Hematopoietic multipotent progenitor cell treated with erythropoietin and hydrocortisone succinate and interleukin-3 and kit ligand, for 8 days (in vitro differentiated cells): Measurements from ENCODE around the gene WFDC5.
"Not testable (repeated sequence)": the region's sequence is repeated elsewhere in the genome, so short reads cannot be mapped to it uniquely, and the experiment has no call there.

Experiments used
- DNase-seq: peaks from one replicate; pipeline ENCODE4 v3.0.0-alpha.2; 2015

The WFDC5 gene, protein sequence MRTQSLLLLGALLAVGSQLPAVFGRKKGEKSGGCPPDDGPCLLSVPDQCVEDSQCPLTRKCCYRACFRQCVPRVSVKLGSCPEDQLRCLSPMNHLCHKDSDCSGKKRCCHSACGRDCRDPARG

DNA sequence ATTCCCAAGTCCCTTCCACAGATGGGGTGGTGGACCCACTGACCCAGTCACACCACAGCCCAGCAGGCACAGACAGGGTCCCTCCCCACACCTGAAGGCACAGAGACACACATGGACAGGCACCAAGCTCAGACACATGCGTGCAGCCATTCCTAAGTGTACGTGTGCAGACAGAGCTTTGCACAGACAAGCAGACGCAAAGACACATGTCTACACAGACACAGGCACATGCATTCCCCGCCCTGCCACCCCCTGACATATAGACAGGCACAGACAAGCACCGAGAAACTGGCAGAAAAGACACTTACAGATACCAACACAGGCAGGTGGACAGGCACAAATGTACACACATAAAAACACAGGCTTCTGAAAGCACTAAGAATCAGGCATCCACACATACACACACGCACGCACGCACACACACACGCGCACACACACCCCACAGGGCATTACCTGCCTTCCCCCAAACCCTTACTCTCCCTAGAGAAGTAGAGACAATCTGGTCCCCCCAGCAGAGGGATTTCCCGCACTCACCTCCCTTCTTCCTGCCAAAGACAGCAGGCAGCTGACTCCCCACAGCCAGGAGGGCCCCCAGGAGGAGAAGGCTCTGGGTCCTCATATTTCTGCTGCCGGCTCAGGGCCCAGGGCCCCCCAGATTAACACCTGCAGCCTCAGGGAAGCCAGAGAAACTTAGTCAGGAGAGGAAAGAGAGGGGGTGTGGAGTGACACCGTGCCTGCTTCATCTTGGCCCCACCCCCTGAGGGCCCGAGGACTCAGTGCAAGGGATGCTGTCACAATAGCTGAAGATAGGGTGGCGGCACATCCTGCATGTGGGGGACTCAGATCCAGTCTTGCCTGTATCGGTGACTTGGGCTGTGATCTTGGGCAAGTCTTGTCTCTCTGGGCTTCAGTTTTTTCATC is at the start of gene WFDC5:
TSS of gene WFDC5 (minus strand) at position 710 of the 921 bp plus-strand sequence. CDS start at position 619, 91 bp downstream.
- no peak for DNase-seq

DNA sequence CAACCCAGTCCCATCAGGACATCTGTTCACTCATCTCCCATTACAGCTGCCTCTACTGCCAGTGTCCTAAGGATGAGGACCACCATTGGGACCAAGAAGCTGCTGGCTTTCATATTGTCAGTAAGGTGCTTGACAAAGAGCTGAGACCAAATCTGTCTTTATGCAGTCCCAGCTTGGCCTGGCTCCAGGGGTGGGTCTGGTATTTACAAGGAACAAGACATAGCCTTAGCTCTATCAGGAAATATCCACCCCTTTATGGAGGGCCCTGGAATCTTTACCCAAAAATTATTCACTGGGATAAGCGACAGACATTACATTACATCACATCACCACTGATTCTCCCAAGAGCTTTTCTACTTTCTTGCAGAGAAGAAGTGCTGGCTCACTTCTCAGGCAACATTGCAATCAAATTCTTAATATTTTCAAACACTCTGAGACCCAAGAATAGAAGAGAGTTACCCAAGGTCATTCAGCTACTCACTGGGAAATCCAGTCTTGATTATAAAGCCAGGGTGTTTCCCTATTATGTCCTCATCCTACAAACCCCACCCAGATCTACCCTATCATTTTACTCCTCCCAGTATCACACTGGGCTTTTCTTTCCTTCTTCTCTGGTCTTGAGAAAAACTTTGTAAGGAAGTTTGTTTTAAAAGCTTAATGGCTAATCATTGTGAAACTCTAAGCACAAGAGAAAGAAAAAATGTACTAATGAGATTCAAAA is 48.3 kb upstream of the WFDC5 start:
- DNase-seq: no peak

DNA sequence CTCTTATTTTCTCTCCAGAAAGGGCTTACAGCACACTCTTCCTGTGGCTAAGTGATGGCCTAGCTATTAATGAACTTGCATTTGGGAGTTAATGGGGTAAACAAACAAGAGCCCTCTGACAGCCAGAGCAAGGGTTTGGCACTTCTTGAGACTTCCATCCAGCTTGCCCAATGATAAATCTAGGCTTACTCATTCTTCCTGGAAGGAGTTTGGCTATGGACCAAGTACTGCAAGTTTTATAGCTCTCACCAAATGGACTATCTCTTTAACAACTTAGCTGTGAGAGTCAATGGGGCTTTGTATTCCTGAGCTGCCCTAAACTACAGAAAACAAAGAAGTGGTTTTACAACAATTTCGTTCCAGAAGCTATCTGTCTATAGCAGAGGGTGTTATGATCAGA is 43.0 kb upstream of the WFDC5 start:
- DNase-seq: no peak

DNA sequence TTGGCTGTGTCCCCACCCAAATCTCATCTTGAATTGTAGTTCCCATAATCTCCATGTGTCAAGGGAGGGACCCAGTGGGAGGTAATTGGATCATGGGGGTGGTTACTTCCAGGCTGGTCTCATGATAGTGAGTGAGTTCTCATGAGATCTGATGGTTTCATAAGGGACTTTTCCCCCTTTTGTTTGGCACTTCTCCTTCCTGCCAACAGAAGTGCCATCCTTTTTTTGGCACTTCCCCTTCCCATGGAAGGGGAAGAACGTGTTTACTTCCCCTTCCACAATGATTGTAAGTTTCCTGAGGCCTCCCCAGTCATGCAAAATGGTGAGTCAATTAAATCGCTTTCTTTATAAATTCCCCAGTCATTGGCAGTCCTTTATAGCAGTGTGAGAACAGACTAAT is 41.7 kb upstream of the WFDC5 start:
- no peak for DNase-seq

DNA sequence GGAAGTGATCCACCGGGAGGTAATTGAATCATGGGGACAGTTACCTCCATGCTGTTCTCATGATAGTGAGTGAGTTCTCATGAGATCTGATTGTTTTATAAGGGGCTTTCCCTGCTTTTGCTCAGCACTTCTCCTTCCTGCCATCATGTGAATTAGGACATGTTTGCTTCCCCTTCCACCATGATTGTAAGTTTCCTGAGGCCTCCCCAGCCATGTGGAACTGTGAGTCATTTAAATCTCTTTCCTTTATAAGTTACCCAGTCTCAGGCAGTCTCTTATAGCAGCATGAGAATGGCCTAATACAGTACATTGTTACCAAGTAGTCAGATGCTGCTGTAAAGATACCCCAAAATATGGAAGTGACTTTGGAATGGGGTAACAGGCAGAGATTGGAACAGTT is 39.8 kb upstream of the WFDC5 start:
- not testable (repeated sequence) for DNase-seq

DNA sequence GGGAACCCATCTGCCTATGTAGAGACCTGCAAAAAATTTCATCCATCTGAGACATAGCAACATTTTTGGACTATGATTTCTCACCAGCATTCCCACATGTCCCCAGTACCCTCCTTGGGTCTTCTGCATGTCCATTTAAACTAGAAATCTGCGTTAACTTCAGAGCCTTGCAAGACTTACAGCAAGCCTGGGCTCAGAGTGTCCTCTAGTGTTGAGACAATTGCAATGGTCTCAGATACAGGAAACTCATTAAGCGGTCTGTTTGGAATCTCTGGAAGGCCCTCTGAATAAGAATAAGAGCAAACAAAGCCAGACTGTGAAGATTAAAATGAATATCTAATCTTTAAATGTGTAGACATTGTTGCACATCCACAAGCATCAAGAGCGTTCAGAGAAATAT is 39.2 kb upstream of the WFDC5 start:
- DNase-seq: no peak

DNA sequence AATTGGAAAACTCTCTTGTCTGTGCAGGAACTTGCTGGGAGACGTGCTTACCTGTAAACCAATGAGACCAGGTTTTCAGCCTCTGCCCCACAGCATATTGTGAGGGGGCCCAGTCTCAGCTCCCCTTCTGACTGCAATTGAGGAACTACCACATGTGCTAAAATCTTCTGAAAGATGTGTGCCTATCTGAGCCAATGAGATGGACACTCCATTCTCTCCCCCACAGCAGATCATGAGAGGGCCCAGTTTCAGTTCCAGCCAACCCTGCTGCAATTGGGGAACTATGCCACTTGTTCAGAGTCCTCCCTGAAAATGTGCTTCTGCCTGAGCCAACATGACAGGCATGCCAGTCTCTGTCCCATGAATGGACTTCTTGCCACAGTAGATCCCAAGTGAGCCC is 38.8 kb upstream of the WFDC5 start:
- no peak for DNase-seq

DNA sequence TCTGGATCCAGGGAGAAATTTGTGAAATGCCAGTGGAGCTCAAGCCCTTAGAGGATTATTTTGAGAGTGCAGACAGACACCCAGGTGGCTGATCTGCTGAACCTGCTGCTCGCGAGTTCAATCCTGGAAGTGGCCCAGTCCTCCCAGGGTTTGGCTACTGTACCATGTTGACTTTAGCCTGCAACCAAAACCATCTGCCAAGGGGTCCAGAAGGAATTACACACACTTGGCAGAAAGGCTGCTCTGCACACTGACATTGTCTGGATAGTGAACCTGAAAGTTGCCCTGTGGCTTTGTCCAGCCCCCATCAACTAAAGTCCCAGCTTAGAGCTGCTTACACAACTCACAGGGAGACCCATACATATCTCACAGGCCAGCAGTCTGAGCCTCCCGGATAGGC is 38.2 kb upstream of the WFDC5 start:
- no peak for DNase-seq

DNA sequence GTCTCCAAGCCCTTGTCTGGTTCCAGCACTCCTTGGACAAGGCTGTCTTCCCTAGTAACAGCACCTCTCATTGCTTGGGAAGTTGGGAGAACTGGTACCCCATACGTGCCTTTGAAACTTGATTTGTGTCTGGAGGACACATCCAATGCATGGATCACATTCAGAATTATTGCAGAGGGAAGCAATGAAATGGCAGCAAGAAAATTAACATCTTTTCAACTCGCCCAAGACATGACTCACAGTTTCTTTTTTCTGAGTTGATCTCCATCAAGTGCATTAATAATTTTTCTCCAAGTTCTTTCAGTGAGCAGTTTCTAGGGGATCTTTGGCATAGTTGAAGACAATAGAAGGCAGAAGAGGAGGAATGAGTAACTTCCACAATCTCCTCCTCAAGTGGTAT is 37.4 kb upstream of the WFDC5 start:
- DNase-seq: no peak

DNA sequence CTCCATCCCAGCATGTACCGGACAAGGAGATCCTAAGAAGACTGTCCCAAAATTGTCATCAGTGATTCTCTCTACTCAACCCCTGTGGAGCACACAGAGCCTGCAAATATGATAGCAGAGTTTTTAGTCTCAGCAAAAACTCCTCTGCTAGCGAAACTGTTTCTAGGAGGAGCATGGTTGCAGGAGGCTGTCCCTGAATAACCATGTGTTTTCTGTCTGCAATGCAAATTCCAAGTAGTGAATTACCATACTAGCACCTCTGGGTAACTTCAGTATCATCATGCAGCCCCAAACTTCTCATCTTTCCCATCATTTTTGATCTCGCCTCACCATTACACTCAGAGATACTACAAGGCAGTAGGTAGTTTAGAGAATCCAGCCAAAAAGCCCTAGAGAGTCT is 34.1 kb upstream of the WFDC5 start:
- DNase-seq: no peak

DNA sequence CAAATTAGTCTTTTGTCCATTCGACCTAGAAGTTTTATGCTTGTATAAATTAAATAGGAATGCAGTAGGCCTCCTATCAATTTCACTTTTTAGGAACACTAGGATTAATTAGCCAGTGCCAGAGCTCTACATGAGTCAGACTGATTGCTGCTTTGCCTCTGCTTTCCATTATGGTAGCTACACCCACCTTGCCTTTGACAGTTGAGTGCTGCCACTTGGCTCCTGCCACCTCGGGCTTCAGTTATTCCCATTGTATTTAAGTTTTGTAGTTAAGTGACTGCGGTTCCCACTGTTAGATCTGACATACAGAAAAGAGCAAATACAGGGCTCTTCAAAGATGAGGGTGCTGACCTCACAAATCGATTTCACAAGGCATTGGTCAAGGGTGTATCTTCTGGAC is 25.9 kb upstream of the WFDC5 start:
- no peak for DNase-seq

DNA sequence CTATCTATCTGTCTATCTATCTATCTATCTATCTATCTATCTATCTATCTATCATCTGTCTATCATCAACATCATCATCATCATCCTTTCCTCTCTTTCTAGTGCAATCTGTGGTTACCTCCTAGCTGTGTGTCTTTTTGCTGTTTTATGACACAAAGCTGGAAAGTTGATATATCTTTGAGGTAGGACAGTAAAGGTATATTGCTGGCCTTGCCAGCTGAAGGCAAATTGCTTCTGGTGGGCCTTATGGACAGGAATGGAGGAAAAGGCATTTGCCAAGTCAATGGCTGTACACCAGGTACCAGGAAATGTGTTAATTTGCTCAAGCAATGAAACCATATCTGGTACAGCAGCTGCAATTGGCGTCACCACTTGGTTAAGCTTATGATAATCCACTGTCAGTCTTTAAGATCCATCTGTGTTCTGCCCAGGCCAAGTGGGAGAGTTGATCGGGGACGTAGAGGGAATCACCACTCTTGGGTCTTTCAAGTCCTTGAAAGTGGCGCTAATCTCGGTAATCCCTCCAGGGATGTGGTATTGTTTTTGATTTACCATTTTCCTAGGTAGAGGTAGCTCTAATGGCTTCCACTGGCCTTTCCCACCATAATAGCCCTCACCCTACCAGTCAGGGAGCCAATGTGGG is 24.9 kb upstream of the WFDC5 start:
- not testable (repeated sequence) for DNase-seq

DNA sequence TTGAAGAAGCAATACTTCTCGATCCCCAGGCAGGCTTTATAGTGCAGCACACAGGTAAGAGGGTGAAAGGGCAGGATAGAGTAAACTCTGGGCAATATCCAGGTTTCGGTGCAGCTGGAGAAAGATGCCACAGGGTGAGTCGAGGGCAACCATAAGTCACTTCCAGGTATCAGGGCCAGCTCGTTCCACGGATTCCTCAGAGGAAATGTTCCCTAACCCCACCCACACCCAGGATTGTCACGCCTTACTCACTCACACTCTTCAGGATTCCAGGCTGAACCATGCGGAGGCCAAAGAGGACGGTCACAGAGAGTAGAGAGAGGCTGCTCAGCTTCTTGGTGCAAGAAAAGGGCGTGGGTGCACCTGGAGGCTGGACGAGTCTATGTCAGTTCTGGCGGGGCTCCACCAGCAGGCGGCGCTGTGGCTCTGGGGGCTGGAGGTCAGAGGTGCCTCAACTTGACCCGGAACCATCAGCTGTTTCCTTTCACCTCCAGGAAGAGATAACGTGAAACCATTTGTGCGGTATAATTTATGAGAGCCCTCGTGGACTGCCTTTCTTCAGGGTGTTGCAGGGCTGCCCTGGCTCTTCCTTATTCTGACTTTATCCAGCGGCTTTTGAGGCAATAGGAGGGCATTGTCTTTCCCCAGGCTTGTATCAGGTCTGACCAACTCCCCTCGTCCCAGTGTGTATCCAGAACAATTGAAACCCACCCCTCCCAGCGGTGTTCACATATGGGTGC is 23.8 kb upstream of the WFDC5 start:
- peak; percentile 72 for DNase-seq

DNA sequence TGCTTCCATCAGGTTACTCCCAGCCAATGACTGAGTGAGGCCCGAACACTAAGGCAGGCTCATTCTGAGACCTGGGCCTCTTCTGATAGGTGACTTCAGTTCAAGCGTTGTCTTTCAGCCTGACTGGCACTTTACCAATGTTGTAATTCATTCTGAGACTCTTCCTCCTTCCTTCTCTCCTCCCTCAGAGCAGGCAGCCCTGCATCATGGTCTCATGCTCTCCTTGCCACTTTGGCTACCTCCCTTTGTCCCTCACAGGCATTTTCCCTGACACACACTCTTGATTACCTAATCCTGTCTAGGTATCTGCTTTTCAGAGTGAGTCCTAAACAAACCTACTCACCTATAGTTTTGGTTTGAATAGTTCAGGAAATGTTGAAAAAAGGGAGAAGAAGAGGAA is 21.9 kb upstream of the WFDC5 start:
- DNase-seq: no peak

DNA sequence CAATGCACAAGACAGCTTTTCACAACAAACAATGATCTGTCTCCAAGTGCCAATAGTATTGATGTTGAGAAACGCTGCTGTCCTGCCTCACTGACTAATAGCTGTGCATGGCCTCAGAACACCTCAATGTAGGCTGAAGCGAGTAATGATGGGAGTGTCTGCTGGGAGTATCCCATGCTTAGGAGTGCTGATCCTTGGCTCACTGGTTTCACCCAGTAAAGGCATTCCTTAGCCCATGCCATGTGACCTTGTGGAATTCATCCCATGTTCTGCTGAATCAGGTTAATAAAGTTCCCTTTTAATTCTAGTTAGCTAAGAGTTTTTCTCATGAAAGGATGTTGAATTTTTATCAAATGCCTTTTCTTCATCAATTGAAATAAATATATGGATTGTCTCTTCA is 13.1 kb upstream of the WFDC5 start:
- no peak for DNase-seq

DNA sequence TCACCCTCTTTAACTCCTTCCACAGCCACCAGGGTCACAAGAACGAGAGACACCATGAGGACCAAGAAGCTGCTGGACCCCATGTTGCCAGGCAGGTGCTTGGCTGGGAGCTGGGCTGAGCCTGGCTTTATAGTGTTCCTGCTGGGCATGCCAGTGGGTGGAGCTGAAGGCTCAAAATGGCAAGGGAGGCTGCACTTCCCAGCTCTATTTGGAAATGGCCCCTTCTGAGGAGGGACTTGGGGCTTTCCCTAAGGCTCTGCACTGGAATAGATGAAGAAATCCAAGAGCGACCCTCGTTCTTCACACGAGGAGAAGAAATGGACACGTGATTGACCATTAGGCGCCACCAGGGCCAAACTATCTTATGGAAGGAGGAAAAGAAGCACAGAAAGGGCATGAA is 9.4 kb upstream of the WFDC5 start, which contains the start of gene WFDC12:
TSS of gene WFDC12 (minus strand) at position 101 of the 400 bp plus-strand sequence. CDS start at position 83, 18 bp downstream.
- DNase-seq: no peak

DNA sequence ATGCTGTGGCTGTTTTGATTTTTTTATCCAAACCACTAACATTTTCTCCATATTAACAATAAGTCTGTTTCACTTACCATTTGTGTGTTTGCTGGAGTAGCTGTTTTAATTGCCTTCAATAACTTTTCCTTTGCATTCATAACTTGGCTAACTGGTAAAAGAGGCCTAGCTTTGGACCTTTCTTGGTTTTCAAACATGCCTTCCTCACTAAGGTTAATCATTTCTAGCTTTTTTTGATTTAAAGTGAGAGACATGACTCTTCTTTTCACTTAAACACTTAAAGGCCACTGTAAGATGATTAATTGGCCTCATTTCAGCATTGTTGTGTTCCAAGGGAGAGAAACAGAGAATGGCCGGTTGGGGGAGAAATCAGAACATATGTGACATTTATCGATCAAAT is 6.4 kb upstream of the WFDC5 start:
- DNase-seq: no peak

DNA sequence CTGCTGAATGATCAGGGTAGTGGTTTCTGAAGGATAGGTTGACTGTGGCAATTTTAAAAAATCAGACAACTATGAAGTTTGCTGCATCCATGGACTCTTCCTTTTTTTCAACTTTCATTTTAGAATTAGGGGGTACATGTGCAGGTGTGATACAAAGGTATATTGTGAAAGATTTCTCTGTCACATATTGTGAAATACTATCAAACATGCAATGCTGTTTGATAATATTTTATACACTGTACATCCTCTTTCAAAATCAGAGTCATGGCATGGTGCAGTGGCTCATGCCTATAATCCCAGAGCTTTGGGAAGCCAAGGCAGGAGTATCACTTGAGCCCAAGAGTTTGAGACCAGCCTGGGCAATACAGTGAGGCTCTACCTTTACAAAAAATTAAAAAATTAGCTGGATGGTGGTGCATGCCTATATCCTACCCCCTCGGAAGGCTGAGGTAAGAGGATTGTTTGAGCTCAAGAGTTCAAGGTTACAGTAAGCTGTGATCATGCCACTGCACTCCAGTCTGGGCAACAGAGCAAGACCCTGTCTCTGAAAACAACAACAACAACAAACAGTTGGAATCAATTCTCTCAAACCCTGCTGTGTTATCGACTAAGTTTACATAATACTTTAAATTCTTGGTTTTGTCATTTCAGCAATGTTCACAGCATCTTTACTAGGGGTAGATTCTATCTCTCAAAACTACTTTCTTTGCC is 4.7 kb upstream of the WFDC5 start:
- DNase-seq: no peak

DNA sequence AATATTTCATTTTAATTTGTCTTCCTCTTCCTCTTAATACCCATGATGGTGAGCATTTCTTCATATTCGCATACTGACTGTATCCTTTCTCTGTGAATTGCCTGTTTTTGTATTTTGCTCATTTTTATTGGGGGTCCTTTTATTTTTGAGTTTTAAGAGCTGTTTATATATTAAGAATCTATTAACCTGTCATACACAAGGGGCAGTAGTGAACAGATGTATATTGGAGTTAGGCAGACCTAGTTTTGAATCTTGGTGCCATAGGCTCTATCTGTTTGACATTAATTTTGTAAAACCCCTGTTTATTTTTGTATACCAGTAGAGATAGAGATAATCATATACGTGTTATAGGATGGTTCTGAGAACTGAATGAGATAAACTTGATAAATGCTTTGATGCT is 3.1 kb upstream of the WFDC5 start:
- DNase-seq: no peak

DNA sequence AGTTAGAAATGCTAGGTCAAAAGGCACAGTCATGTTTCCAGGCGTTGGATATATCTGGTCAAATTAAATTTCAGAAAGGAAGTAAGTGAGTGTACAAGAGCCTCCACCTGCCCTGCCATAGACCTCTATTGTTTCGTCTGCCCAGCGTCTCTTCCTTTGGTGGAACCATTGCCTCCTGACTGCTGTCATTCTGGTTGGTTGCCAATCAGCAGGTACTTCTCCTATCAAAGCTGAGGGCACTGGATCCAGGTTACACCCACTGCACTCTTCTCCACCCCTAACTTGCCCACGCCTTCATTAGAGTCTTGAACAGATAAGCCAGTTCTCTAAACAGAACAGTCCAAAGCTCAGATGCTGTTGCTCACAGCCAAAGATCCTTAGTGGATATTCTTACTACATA is 2.6 kb upstream of the WFDC5 start:
- DNase-seq: no peak

DNA sequence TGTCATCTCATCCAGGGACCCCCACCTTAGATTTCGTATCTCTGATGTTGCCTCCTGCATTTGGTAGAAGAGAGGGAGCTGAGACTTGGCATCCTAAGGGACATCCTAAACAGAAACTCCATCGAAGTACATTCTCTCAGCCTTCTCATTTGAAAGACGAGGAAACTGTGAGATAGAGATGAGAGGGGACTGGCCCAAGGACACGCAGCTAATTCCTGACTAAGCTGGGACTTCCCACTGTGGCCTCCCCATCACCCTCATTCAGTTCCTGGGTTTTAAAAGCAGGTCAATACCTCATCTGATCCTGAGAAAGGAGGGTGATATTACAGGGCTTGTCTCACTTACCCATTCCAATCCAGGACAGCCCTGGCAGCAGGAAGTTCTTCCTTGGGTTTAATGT is 855 bp upstream of the WFDC5 start:
- DNase-seq: no peak

DNA sequence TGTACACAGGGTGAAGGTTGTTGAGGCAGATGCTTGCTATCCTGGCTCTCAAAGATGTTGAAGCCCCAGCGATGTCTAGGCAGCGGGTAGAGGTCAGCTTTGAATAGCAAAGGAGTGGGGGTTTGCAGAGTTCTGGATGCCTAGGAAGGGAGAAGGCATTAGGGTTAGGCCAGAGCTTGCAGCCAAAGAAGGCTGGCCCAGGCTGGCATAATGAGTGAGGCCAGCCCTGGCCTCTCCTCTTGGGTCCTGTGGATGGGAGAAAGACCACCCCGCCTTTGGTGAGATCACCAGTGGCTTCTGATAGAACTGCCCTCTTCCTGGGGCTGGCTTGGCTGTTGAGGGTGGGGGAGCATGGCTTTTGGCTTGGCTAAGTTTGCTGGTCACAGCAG is 406 bp upstream of the WFDC5 start:
- no peak for DNase-seq
